Gastrocnemius medialis (tissue), 4 donors: ENCODE measurements around the gene CNNM3. TPM values are rescaled to one million over a fixed set of nuclear protein-coding genes. Genes with fewer than 3 reads are reported as not detected.

ENCODE experiments used
- ATAC-seq, 2 donors: fragments of 150-250 bp; one replicate each; pipeline ENCODE4 v1.9.1; 2016
- DNase-seq, 2 donors: peaks; one replicate each; pipeline ENCODE4 v3.0.0-alpha.2; 2019
- H3K27ac ChIP-seq, 4 donors: fragments of 200-600 bp; sonication (generic); 1 replicate in 1 of 4; 2 replicates in 3 of 4; pipeline ENCODE4 v1.5.1; 2016 to 2018; ENCODE audit warnings: mild to moderate bottlenecking in 2 of 4, moderate library complexity in 1 of 4
- H3K27me3 ChIP-seq, 3 donors: fragments of 200-600 bp; sonication (generic) in 2 of 3; 1 replicate in 1 of 3; 2 replicates in 2 of 3; pipeline versions ENCODE4 v1.5.1 to v1.6.0; 2016 to 2019; ENCODE audit warnings: mild to moderate bottlenecking in 1 of 3, moderate library complexity in 1 of 3
- H3K36me3 ChIP-seq, 2 donors: fragments of 200-600 bp; sonication (generic) in 1 of 2; one replicate each; pipeline ENCODE4 v1.5.1; 2017 to 2018
- H3K4me1 ChIP-seq, 2 donors: fragments of 200-600 bp; sonication (generic) in 1 of 2; one replicate each; pipeline ENCODE4 v1.5.1; 2016 to 2017; ENCODE audit warnings: mild to moderate bottlenecking in 2 of 2
- H3K4me3 ChIP-seq, 4 donors: fragments of 200-600 bp; sonication (generic) in 3 of 4; 1 replicate in 1 of 4; 2 replicates in 3 of 4; pipeline ENCODE4 v1.5.1; 2016 to 2019; ENCODE audit warnings: mild to moderate bottlenecking in 2 of 4
- H3K9me3 ChIP-seq, 3 donors: fragments of 200-600 bp; sonication (generic) in 2 of 3; 1 replicate in 1 of 3; 2 replicates in 2 of 3; pipeline ENCODE4 v1.5.1; 2016 to 2019
- CTCF ChIP-seq, 5 experiments: fragments of 450-650 bp in 3 of 5; fragments of 200-600 bp in 2 of 5; sonication (generic) in 2 of 5; IDR thresholded peaks in 4 of 5; conservative IDR thresholded peaks in 1 of 5; 1 replicate in 4 of 5; 2 replicates in 1 of 5; pipeline ENCODE4 v1.5.1; 2016 to 2019; ENCODE audit warnings: antibody characterized with exemption in 5 of 5, mild to moderate bottlenecking in 3 of 5, moderate library complexity in 3 of 5
- POLR2A ChIP-seq, 2 donors: fragments of 450-650 bp; IDR thresholded peaks; one replicate each; pipeline ENCODE4 v1.6.1; 2017; ENCODE audit warnings: antibody characterized with exemption in 2 of 2, mild to moderate bottlenecking in 2 of 2, moderate library complexity in 2 of 2
- in situ Hi-C, 4 donors: fragments of 200-750 bp; cut with MboI; loops; one replicate each; pipeline versions ENCODE4 v1.15.0 to v1.8.0; 2017; ENCODE audit warnings: low sequenced_read_pairs in 4 of 4
- intact Hi-C: fragments of 100-400 bp; cut with DNase I; formaldehyde crosslinking; loops from one replicate; pipeline ENCODE4 v1.15.1; 2023; ENCODE audit warnings: low total_unique reads
- total RNA-seq, 4 donors: library from RNA; depleted of rRNA; stranded (reverse); fragments of >200 nt; gene quantifications; one replicate each; pipeline versions ENCODE4 v1.1.0 to v1.2.3, GENCODE V29; 2016

The CNNM3 gene
- total RNA-seq, 4 donors from 2014 or later, result 3.3 to 9.8 (median 8.6) TPM

GRCh38 chr2:96775160-96775559 lies 40.9 kb upstream of the CNNM3 start:
- intact Hi-C loops, result no loop called here
- DNase-seq (no peak), ATAC-seq (no peak)
- no peak for TF ChIP-seq CTCF (IDR thresholded peaks at IDR 0.05 in 4 of 5, conservative IDR thresholded peaks at IDR 0.05 in 1 of 5)
- no peak for TF ChIP-seq POLR2A (IDR thresholded peaks at IDR 0.05)
- in situ Hi-C loops, result no loop called here
- H3K4me3 ChIP-seq, result no peak overlapping the region
- H3K4me1 ChIP-seq, result peaks cover 24 to 27% of the 10 kb centered on the region in 2 donors
- no peak overlapping the region for H3K27ac ChIP-seq
- H3K27me3 ChIP-seq, result no peaks in the 10 kb centered on the region
- H3K36me3 ChIP-seq, result no peaks in the 10 kb centered on the region
- no peaks in the 10 kb centered on the region for H3K9me3 ChIP-seq

- DNase-seq (no peak), ATAC-seq (no peak)
- no peak overlapping the region for H3K27ac ChIP-seq
- intact Hi-C loops (no loop called here), in situ Hi-C loops (no loop called here)
- no peak overlapping the region for H3K4me3 ChIP-seq
- no peaks in the 10 kb centered on the region for H3K9me3 ChIP-seq
- H3K27me3 ChIP-seq, result no peaks in the 10 kb centered on the region
- H3K4me1 ChIP-seq, result peaks cover 15 to 31% of the 10 kb centered on the region in 2 donors
- TF ChIP-seq POLR2A (IDR thresholded peaks at IDR 0.05), result no peak
- no peak for TF ChIP-seq CTCF (IDR thresholded peaks at IDR 0.05 in 4 of 5, conservative IDR thresholded peaks at IDR 0.05 in 1 of 5)
- no peaks in the 10 kb centered on the region for H3K36me3 ChIP-seq
Measured at GRCh38 chr2:96783388-96783787, 32.7 kb upstream of the CNNM3 start.

- peak overlapping the region; percentile 88 to 96 (median 92) for H3K27ac ChIP-seq
- in situ Hi-C loops, result no loop called here
Measured at GRCh38 chr2:96787411-96787810, 28.7 kb upstream of the CNNM3 start.

DNA sequence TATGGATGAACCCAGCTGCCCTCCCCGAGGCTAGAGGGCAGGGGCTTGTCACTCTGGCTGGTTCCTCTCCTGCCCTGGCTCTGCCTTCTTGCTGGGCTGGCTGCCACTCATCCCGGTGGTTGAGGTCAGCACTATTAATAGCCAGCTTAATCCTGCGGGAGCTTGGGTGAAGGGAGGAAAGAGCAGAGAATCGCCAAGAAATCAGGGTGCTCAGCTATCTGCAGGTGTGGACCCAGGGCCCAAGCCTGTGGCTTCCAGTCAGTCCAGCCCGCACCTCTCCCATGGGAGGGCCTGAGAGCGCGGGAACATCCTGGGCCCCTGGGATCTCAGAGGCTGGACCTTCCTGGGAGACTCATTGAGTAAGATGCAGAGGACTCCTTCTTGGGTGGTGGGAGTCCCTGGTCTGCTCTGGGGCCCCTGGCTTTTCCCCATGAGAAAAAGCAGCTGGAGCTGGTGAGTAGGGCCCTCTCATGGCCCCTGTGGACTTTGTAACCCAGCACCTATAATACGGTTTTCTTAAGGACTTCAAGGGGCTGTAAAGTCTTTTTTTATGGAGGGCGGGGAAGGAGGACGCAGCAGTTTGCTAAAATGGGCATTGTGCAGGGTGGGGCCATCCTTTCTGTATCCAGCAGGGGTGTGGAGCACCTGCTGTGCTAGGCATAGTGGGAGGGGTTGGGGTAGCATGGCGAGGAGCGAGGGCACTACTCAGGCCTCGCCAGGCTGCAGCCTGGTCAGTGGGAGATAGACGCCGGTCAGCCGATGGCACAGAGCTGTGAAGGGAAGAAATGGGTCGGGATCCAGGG lies 27.4 kb upstream of the CNNM3 start:
- H3K4me3 ChIP-seq, result peak overlapping the region; percentile 30 to 33 (median 31)
- ATAC-seq, result peak; percentile 90 to 93
- in situ Hi-C loops, result no loop called here
- peak; percentile 67 to 91 for DNase-seq
- no peaks in the 10 kb centered on the region for H3K27me3 ChIP-seq
- no peaks in the 10 kb centered on the region for H3K9me3 ChIP-seq
- H3K4me1 ChIP-seq, result peaks cover 29 to 31% of the 10 kb centered on the region in 2 donors
- peak overlapping the region; percentile 88 to 96 (median 92) for H3K27ac ChIP-seq
- no peaks in the 10 kb centered on the region for H3K36me3 ChIP-seq
- intact Hi-C loops, result loop anchor here (1.0 kb wide), 1 partner anchor 18 kb away; no protein-coding TSS in a partner anchor
- TF ChIP-seq POLR2A (IDR thresholded peaks at IDR 0.05) (peak; percentile 33 to 51), CTCF (IDR thresholded peaks at IDR 0.05 in 4 of 5, conservative IDR thresholded peaks at IDR 0.05 in 1 of 5) (no peak)

More at GRCh38 chr2:96787411-96787810, 28.7 kb upstream of the CNNM3 start:
- DNase-seq (no peak), ATAC-seq (no peak)
- H3K27me3 ChIP-seq, result no peaks in the 10 kb centered on the region
- H3K9me3 ChIP-seq, result no peaks in the 10 kb centered on the region
- intact Hi-C loops, result no loop called here
- TF ChIP-seq POLR2A (IDR thresholded peaks at IDR 0.05) (no peak), CTCF (IDR thresholded peaks at IDR 0.05 in 4 of 5, conservative IDR thresholded peaks at IDR 0.05 in 1 of 5) (no peak)
- peaks cover 22 to 32% of the 10 kb centered on the region in 2 donors for H3K4me1 ChIP-seq
- H3K36me3 ChIP-seq, result no peaks in the 10 kb centered on the region
- H3K4me3 ChIP-seq, result no peak overlapping the region
